ENCODE results near the gene MED13L. TPM values are rescaled to one million over a fixed set of nuclear protein-coding genes. Genes with fewer than 3 reads are reported as not detected.

The MED13L gene
- total RNA-seq = 10 to 100 TPM; 74.7 to 76.9 TPM

GRCh38 chr12:116277467-116278278, at the start of gene MED13L:
Gene MED13L, minus strand, starts transcription at chr12:116277693. Its CDS starts 562 bp downstream, at chr12:116277131.
- H3K4me1 Mint-ChIP-seq (ENCODE audit: low read depth) = peaks cover 36% of the 10 kb centered on the region
- ATAC-seq = peak; percentile 85
- ChIA-PET CTCF (interaction anchor here (1.4 kb wide), 1 partner anchor 36 kb away, joined by 3 read pairs; no protein-coding TSS in a partner anchor), POLR2A (interaction anchor here (0.5 to 0.6 kb wide), 2 partner anchors 82 to 282 kb away, joined by 4 read pairs; no protein-coding TSS in a partner anchor)
- H3K36me3 Mint-ChIP-seq (ENCODE audit: low read depth) = peaks cover 6% of the 10 kb centered on the region
- peak within 1 kb of the TSS; percentile 87 for H3K27ac Mint-ChIP-seq
- H3K27me3 Mint-ChIP-seq (ENCODE audit: low read depth) = no peaks in the 10 kb centered on the region
- DNase-seq = peak; percentile 89
- H3K9me3 Mint-ChIP-seq (ENCODE audit: insufficient read depth) = no peaks in the 10 kb centered on the region
- H3K4me3 Mint-ChIP-seq = peak within 1 kb of the TSS; percentile 95

- ATAC-seq (peak; percentile 93), DNase-seq (peak; percentile 71)
- peak overlapping the region; percentile 89 for H3K27ac Mint-ChIP-seq
- no peaks in the 10 kb centered on the region for H3K27me3 Mint-ChIP-seq (ENCODE audit: low read depth)
- H3K4me3 Mint-ChIP-seq = peak overlapping the region; percentile 40
- H3K9me3 Mint-ChIP-seq (ENCODE audit: insufficient read depth) = no peaks in the 10 kb centered on the region
- POLR2A ChIA-PET = interaction anchor here (0.6 to 0.8 kb wide), 2 partner anchors 11 to 49 kb away, joined by 3 read pairs; no protein-coding TSS in a partner anchor
- H3K4me1 Mint-ChIP-seq (ENCODE audit: low read depth) = peaks cover 46% of the 10 kb centered on the region
- CTCF ChIA-PET = no interaction called here
- H3K36me3 Mint-ChIP-seq (ENCODE audit: low read depth) = peaks cover 8% of the 10 kb centered on the region
Measured at GRCh38 chr12:116325336-116325664, 47.8 kb upstream of the MED13L start.

DNA sequence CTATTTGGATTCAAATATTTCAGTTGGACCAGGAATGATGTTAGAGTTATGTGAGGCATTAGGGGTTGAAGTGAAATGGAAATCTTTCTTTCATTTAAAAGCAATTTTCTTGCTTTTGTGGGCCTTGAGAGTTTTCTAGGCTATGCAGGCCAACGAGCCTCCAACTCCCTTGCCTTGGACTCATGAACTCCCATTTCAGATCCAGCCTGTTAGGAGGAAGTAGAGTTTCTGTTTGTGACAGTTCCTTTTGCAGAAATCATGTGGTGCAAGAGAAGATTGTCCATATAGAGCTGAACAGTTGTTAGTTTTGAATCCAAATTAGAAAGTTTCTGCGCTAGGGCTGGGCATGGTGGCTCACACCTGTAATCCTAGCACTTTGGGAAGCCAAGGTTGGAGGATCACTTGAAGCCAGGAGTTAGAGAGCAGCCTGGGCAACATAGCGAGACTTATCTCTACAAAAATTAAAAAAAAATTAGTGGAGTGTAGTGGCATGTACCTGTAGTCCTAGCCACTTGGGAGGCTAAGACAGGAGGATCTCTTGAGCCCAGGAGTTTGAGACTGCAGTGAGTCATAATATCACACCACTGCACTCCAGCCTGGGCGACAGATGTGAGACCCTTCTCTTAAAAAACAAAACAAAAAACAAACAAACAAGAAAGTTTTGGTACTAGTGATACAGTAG, 47.3 kb upstream of the MED13L start:
- Mint-ChIP-seq H3K4me3 (peak overlapping the region; percentile 40), H3K27me3 (ENCODE audit: low read depth) (no peaks in the 10 kb centered on the region)
- CTCF ChIA-PET = no interaction called here

DNA sequence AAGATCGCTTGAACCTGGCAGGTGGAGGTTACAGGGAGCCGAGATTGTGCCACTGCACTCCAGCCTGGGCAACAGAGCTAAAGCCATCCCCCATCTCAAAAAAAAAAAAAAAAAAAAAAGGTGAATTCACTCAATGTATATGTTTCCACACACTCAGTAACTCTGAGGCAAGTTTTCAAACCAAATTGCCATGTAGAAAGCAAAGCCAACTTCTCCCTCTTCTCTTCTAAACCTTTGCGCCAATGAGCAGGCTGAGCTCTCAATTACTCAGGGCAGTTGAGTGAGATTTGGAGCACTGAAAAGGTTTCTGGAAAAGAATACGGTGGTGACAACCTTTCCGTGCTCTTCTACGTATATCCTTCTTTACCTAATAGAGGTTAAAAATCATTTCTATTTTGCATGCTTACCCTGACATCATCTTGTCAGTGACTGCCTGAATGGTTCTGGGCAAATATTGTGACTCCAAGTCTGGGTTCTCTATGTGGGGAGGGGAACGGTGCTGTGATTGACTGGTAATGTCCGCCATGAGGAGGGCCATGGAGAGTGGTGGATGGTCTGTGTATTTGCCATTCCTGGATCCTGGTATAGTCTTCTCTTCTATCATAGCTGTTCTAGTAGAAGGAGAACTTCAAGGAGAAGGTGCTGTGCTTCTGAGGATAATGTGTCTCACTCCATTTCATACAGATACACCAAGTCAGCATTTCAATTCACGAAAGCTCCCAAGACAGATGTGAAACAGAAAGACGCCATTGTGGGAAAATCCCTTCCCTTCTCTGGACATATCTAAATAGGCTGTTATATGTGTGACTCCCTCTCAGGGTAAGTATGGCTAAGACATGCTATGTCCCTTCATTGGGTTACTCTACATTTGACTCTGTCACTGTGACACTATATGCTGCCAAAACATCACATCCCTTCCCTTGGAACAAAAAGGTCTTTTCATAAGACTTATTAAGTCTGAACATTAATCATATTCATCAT, 46.2 kb upstream of the MED13L start:
- ATAC-seq = no peak
- Mint-ChIP-seq H3K27ac (peak overlapping the region; percentile 55), H3K36me3 (ENCODE audit: low read depth) (peaks cover 8% of the 10 kb centered on the region), H3K27me3 (ENCODE audit: low read depth) (no peaks in the 10 kb centered on the region), H3K4me1 (ENCODE audit: low read depth) (peaks cover 62% of the 10 kb centered on the region), H3K4me3 (no peak overlapping the region), H3K9me3 (ENCODE audit: insufficient read depth) (no peaks in the 10 kb centered on the region)
- ChIA-PET POLR2A (no interaction called here), CTCF (no interaction called here)
- no peak for DNase-seq

More for the DNA sequence above, 47.3 kb upstream of the MED13L start:
- POLR2A ChIA-PET = interaction anchor here (0.6 to 0.8 kb wide), 2 partner anchors 11 to 49 kb away, joined by 3 read pairs; no protein-coding TSS in a partner anchor
- no peak for ATAC-seq
- H3K4me1 Mint-ChIP-seq (ENCODE audit: low read depth) = peaks cover 51% of the 10 kb centered on the region
- peak overlapping the region; percentile 89 for H3K27ac Mint-ChIP-seq
- no peak for DNase-seq
- peaks cover 8% of the 10 kb centered on the region for H3K36me3 Mint-ChIP-seq (ENCODE audit: low read depth)
- H3K9me3 Mint-ChIP-seq (ENCODE audit: insufficient read depth) = no peaks in the 10 kb centered on the region

GRCh38 chr12:116321913-116322312, 44.4 kb upstream of the MED13L start:
- CTCF ChIA-PET = no interaction called here
- Mint-ChIP-seq H3K4me1 (ENCODE audit: low read depth) (peaks cover 68% of the 10 kb centered on the region), H3K27ac (no peak overlapping the region), H3K4me3 (no peak overlapping the region), H3K27me3 (ENCODE audit: low read depth) (no peaks in the 10 kb centered on the region), H3K9me3 (ENCODE audit: insufficient read depth) (no peaks in the 10 kb centered on the region), H3K36me3 (ENCODE audit: low read depth) (peaks cover 8% of the 10 kb centered on the region)
- no peak for DNase-seq
- no peak for ATAC-seq
- POLR2A ChIA-PET = no interaction called here

DNA sequence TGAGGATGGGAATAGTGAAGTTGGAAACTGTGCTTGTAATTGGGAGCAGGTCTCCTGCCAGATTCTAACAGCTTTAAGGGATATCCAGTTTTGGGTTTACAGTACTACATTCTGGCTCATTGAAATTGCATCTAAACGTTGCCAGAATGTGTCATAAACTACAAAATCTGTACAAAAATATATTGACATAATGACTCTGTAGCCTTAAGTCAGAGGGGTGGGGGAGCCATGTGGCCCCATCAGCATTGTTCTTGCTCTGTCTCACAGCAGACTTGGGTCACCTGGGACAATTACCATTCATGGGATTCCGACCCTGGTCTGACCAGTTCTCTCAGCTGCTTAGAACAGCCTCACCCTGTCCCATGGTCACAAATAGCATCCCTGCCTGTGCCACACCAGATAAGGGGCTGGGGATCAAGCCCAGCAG, 43.3 kb upstream of the MED13L start:
- H3K9me3 Mint-ChIP-seq (ENCODE audit: insufficient read depth) = no peaks in the 10 kb centered on the region
- H3K4me3 Mint-ChIP-seq = no peak overlapping the region
- peaks cover 8% of the 10 kb centered on the region for H3K36me3 Mint-ChIP-seq (ENCODE audit: low read depth)
- no peaks in the 10 kb centered on the region for H3K27me3 Mint-ChIP-seq (ENCODE audit: low read depth)
- peaks cover 74% of the 10 kb centered on the region for H3K4me1 Mint-ChIP-seq (ENCODE audit: low read depth)
- ChIA-PET CTCF (no interaction called here), POLR2A (no interaction called here)
- DNase-seq (no peak), ATAC-seq (no peak)
- H3K27ac Mint-ChIP-seq = peak overlapping the region; percentile 83

- H3K36me3 Mint-ChIP-seq (ENCODE audit: low read depth) = peaks cover 8% of the 10 kb centered on the region
- ChIA-PET CTCF (no interaction called here), POLR2A (no interaction called here)
- ATAC-seq = peak; percentile 75
- H3K4me3 Mint-ChIP-seq = peak overlapping the region; percentile 58
- H3K27ac Mint-ChIP-seq = peak overlapping the region; percentile 83
- peaks cover 73% of the 10 kb centered on the region for H3K4me1 Mint-ChIP-seq (ENCODE audit: low read depth)
- H3K9me3 Mint-ChIP-seq (ENCODE audit: insufficient read depth) = no peaks in the 10 kb centered on the region
- DNase-seq = peak; percentile 61
- H3K27me3 Mint-ChIP-seq (ENCODE audit: low read depth) = no peaks in the 10 kb centered on the region
Measured at GRCh38 chr12:116319898-116320621, 42.6 kb upstream of the MED13L start.

DNA sequence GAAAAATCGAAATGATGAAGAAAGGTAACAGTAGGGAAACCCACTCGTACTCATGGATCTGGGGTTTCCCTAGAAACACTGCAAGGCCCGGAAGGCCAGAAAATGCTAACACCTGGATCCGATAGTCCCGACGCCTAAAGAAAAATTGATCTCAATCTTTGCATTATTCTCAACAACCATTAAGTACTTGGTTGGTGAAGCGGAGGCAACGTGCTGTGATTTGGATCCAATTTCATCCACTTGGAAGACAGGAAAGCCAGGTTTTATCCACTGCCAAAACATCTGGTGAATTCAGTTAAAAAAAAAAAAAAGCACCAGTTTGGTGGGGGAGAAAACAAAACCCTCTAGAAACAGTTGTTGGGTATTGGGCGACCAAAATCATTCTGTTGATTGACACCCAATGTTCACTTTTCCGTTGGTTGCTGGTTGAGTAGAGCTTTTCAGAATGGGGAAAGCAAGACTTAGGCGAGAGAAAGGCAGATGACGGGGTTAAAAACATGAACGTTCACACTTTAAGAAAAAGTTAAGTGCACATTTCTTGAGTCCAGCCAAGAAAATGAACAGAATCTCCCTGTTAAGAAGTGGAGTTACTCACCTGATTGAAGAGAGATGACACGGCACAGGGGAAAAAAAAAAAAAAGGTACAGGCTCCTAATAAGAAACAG, 41.9 kb upstream of the MED13L start:
- peak overlapping the region; percentile 83 for H3K27ac Mint-ChIP-seq

DNA sequence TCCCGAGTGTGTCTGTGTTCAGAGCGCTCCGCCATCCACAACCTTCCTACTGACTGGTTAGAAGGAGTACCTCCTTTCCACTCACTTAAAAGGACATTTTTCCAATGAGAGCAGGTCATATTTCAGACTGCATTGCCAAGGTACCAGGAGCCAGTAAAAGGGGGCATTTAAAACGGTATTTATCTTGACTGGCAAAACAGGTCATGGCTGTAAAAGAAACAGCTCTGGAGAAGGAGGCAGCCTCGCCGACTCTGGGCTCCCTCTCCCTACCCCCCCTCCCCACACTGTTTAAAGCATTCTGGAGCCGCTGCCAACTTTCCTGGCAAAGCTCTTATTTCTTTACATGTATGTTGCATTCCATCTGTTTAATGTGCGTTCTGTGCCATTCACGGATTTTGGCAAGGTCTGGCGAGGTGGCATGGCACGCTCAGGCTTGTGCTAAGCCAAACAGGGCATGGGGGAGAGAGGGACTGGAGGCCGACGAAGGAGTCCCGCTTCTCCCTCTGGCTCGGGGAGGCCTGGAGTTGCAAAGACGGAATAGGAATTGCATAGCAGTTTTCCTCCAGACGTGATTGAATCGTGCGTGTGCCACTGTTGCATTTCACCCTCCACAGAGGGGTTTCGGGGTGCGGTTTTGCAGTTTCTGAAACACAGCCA, 41.2 kb upstream of the MED13L start:
- Mint-ChIP-seq H3K27me3 (ENCODE audit: low read depth) (no peaks in the 10 kb centered on the region), H3K4me1 (ENCODE audit: low read depth) (peaks cover 64% of the 10 kb centered on the region), H3K9me3 (ENCODE audit: insufficient read depth) (no peaks in the 10 kb centered on the region), H3K36me3 (ENCODE audit: low read depth) (peaks cover 3% of the 10 kb centered on the region), H3K4me3 (no peak overlapping the region), H3K27ac (peak overlapping the region; percentile 37)
- ChIA-PET CTCF (no interaction called here), POLR2A (interaction anchor here (1.0 kb wide), 1 partner anchor 142 kb away, joined by 3 read pairs; no protein-coding TSS in a partner anchor)
- ATAC-seq (no peak), DNase-seq (no peak)

More for the DNA sequence above, 41.9 kb upstream of the MED13L start:
- DNase-seq (no peak), ATAC-seq (no peak)
- ChIA-PET POLR2A (no interaction called here), CTCF (no interaction called here)
- Mint-ChIP-seq H3K4me1 (ENCODE audit: low read depth) (peaks cover 70% of the 10 kb centered on the region), H3K9me3 (ENCODE audit: insufficient read depth) (no peaks in the 10 kb centered on the region), H3K4me3 (peak overlapping the region; percentile 58), H3K27me3 (ENCODE audit: low read depth) (no peaks in the 10 kb centered on the region), H3K36me3 (ENCODE audit: low read depth) (peaks cover 8% of the 10 kb centered on the region)

- H3K4me1 Mint-ChIP-seq (ENCODE audit: low read depth) = peaks cover 61% of the 10 kb centered on the region
- H3K27me3 Mint-ChIP-seq (ENCODE audit: low read depth) = peaks cover 1% of the 10 kb centered on the region
- ChIA-PET CTCF (no interaction called here), POLR2A (interaction anchor here (1.0 kb wide), 2 partner anchors 42 to 141 kb away, joined by 3 to 4 read pairs; no protein-coding TSS in a partner anchor)
- no peaks in the 10 kb centered on the region for H3K9me3 Mint-ChIP-seq (ENCODE audit: insufficient read depth)
- no peaks in the 10 kb centered on the region for H3K36me3 Mint-ChIP-seq (ENCODE audit: low read depth)
- ATAC-seq = no peak
- DNase-seq = no peak
- no peak overlapping the region for H3K4me3 Mint-ChIP-seq
- no peak overlapping the region for H3K27ac Mint-ChIP-seq
Measured at GRCh38 chr12:116317986-116318575, 40.6 kb upstream of the MED13L start.

Data from activated CD8-positive, alpha-beta T cell treated with anti-CD3 and anti-CD28 coated beads, Interleukin-2, amount 10 ng/mL, durations not matched to agents 7 days and 5 days (primary cell).